CD8-positive, alpha-beta memory T cell (primary cell): ENCODE results near the gene METRN. TPM values are rescaled to one million over a fixed set of nuclear protein-coding genes. Genes with fewer than 3 reads are reported as not detected.

Experiments used
- CTCF ChIA-PET: fragments of 350-600 bp; sonication (Branson Sonifier 250); formaldehyde crosslinking; loops from one replicate; lab custom pipeline; 2021; ENCODE audit warnings: antibody characterized with exemption; lab: Charles Lee
- POLR2A ChIA-PET: fragments of 350-600 bp; sonication (Branson Sonifier 250); formaldehyde crosslinking; loops from one replicate; lab custom pipeline; 2021; ENCODE audit warnings: antibody characterized with exemption; lab: Charles Lee
- DNase-seq, 5 donors: peaks; one replicate each; pipeline versions ENCODE4 v3.0.0 to v3.0.0-alpha.2; 2020 to 2022; ENCODE audit warnings: mixed read lengths in 1 of 5
- H3K27ac ChIP-seq: one replicate; pipeline ENCODE4 v1.7.0; 2013; ENCODE audit warnings: low read depth, mild to moderate bottlenecking, low read length, moderate library complexity
- H3K27me3 ChIP-seq: 2 replicates; pipeline ENCODE4 v1.7.0; 2013; ENCODE audit warnings: low read length, mild to moderate bottlenecking; ENCODE audit not compliant: insufficient read depth, poor library complexity, severe bottlenecking
- H3K36me3 ChIP-seq: 2 replicates; pipeline ENCODE4 v1.7.0; 2013; ENCODE audit warnings: mild to moderate bottlenecking, low read length, moderate library complexity; ENCODE audit not compliant: insufficient read depth
- H3K4me1 ChIP-seq: 2 replicates; pipeline ENCODE4 v1.7.0; 2013; ENCODE audit warnings: mild to moderate bottlenecking, low read length, moderate library complexity; ENCODE audit not compliant: insufficient read depth
- H3K4me3 ChIP-seq: 2 replicates; pipeline ENCODE4 v1.7.0; 2013; ENCODE audit warnings: mild to moderate bottlenecking, low read length
- H3K9me3 ChIP-seq: 2 replicates; pipeline ENCODE4 v1.7.0; 2013; ENCODE audit warnings: mild to moderate bottlenecking, low read length
- H3K27ac Mint-ChIP-seq, 8 donors: one replicate each; pipeline ENCODE4 v1.8.0; 2020 to 2021; ENCODE audit warnings: mixed read lengths in 8 of 8, mild to moderate bottlenecking in 6 of 8, inconsistent platforms in 3 of 8, moderate library complexity in 3 of 8
- H3K27me3 Mint-ChIP-seq, 2 donors: one replicate each; pipeline ENCODE4 v1.8.0; 2020 to 2021; ENCODE audit warnings: mixed read lengths in 2 of 2, mild to moderate bottlenecking in 1 of 2, moderate library complexity in 1 of 2
- H3K36me3 Mint-ChIP-seq, 3 donors: one replicate each; pipeline ENCODE4 v1.8.0; 2020 to 2021; ENCODE audit warnings: mixed read lengths in 3 of 3, inconsistent platforms in 1 of 3, mild to moderate bottlenecking in 1 of 3
- H3K4me1 Mint-ChIP-seq, 3 donors: one replicate each; pipeline ENCODE4 v1.8.0; 2020 to 2021; ENCODE audit warnings: mixed read lengths in 3 of 3, inconsistent platforms in 1 of 3, mild to moderate bottlenecking in 1 of 3
- H3K4me3 Mint-ChIP-seq, 7 donors: one replicate each; pipeline ENCODE4 v1.8.0; 2020 to 2021; ENCODE audit warnings: mixed read lengths in 7 of 7, mild to moderate bottlenecking in 6 of 7, moderate library complexity in 4 of 7, inconsistent platforms in 2 of 7
- H3K9me3 Mint-ChIP-seq, 5 donors: one replicate each; pipeline ENCODE4 v1.8.0; 2020 to 2022; ENCODE audit warnings: mixed read lengths in 5 of 5, mild to moderate bottlenecking in 3 of 5, moderate library complexity in 2 of 5, inconsistent platforms in 1 of 5
- polyA plus RNA-seq: library from polyadenylated mRNA; unstranded; fragments of 300-500 nt; fragmentation: Illumina TruSeq; gene quantifications from one replicate; pipeline ENCODE4 v1.2.3, GENCODE V29; 2021
- total RNA-seq, 2 experiments: library from RNA; stranded (reverse); gene quantifications; one replicate each; pipeline ENCODE4 v1.2.3, GENCODE V29; 2021

The METRN gene
- total and polyA plus RNA-seq, 3 experiments from 2014 or later: 34.8 to 50.3 (median 38.2) TPM

- no peaks in the 10 kb centered on the region for H3K9me3 Mint-ChIP-seq
- no peaks in the 10 kb centered on the region for H3K36me3 ChIP-seq
- no peaks in the 10 kb centered on the region for H3K36me3 Mint-ChIP-seq
- peaks cover 9 to 39% (median 11%) of the 10 kb centered on the region in 3 donors for H3K4me1 Mint-ChIP-seq
- no peak overlapping the region for H3K27ac ChIP-seq
- no peaks in the 10 kb centered on the region for H3K9me3 ChIP-seq
- no peaks in the 10 kb centered on the region for H3K27me3 ChIP-seq
- no peaks in the 10 kb centered on the region for H3K27me3 Mint-ChIP-seq
- H3K4me3 ChIP-seq: no peak overlapping the region
- peak overlapping the region in 2 of 8 donors; percentile 51 to 87 for H3K27ac Mint-ChIP-seq
- no peak for DNase-seq
- ChIA-PET POLR2A (interaction anchor here (0.6 to 5.4 kb wide), 4 partner anchors 9 to 40 kb away, joined by 3 to 53 read pairs (median 10); partner anchors contain the start of genes CIAO3, JMJD8 and METRN), CTCF (interaction anchor here (7.2 to 22.8 kb wide), 2 partner anchors 10 to 12 kb away, joined by 59 to 332 read pairs; partner anchors contain the start of genes CIAO3, HAGHL and METRN)
- H3K4me1 ChIP-seq: peaks cover 30% of the 10 kb centered on the region
- peak overlapping the region in 1 of 7 donors; percentile 81 for H3K4me3 Mint-ChIP-seq
Measured at GRCh38 chr16:724188-725040, 9.5 kb downstream of the METRN start.

DNA sequence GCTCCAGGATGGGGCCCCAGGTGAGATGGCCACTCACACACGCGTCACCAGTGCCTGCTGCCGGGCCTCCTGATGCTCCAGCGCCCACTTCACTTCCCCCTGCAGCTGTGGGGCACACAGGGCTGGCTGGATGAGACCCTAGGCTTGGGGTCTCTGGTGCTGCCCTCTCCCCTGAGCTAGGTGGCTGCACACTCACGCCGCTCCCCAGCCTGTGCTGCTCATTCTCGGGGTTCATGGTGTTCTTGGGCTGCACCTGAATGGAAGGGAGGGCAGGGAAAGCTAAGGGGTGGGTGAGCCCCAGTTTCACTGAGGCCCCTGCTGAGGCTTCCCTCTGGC, 10.1 kb downstream of the METRN start:
- H3K9me3 ChIP-seq: no peaks in the 10 kb centered on the region
- no peak overlapping the region for H3K27ac ChIP-seq
- H3K4me3 ChIP-seq: no peak overlapping the region
- no peaks in the 10 kb centered on the region for H3K36me3 ChIP-seq
- Mint-ChIP-seq H3K36me3 (no peaks in the 10 kb centered on the region), H3K27me3 (no peaks in the 10 kb centered on the region), H3K9me3 (no peaks in the 10 kb centered on the region), H3K4me1 (peaks cover 5 to 33% (median 6%) of the 10 kb centered on the region in 3 donors), H3K4me3 (peak overlapping the region in 2 of 7 donors; percentile 81 to 87), H3K27ac (peak overlapping the region in 5 of 8 donors; percentile 46 to 86 (median 78))
- ChIA-PET CTCF (interaction anchor here (7.2 to 22.8 kb wide), 2 partner anchors 11 kb away, joined by 59 to 332 read pairs; partner anchors contain the start of genes CIAO3, HAGHL and METRN), POLR2A (interaction anchor here (0.6 to 5.4 kb wide), 6 partner anchors 9 to 40 kb away, joined by 3 to 53 read pairs (median 3); partner anchors contain the start of genes JMJD8 and METRN)
- no peak for DNase-seq
- H3K4me1 ChIP-seq: peaks cover 25% of the 10 kb centered on the region
- H3K27me3 ChIP-seq: no peaks in the 10 kb centered on the region

DNA sequence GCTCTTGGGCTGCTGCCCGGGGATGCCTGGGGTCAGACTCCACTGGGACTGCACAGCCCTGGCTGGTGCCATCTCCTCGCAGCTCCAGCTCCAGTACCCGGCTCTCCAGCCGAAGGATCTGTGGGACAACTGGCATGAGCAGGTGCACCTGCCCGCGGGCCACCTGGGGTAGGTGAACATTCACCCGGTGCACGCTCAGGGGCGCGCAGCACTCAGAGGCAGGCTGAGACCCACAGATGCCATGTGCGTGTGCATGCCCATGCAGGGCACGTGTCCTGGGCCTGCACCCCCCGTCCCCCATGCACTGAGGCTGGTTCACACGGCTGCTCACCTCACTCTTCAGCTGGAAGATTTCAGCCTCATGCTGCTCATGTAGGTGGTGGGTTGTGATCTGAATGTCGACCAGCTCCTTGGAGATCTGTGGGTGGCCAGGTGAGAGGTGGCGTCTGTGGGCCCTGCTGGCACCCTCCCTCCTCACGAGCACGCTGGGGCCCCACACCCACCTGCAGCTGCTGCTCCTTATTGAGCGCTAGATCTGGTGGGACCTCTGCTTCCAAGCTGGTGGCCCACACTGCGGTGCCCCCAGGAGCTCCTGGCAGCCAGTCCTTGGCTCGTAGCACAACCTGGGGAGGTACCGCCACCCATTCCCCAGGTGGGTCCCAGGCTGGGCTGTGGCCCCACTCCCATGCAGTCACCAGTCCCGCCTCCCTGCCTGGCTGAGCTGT, 10.7 kb downstream of the METRN start:
- Mint-ChIP-seq H3K4me1 (peaks cover 0 to 28% (median 3%) of the 10 kb centered on the region in 3 donors), H3K9me3 (no peaks in the 10 kb centered on the region), H3K27ac (peak overlapping the region; percentile 12 to 86 (median 57)), H3K27me3 (no peaks in the 10 kb centered on the region), H3K4me3 (peak overlapping the region in 5 of 7 donors; percentile 5 to 87 (median 73)), H3K36me3 (no peaks in the 10 kb centered on the region)
- no peak for DNase-seq
- POLR2A ChIA-PET: interaction anchor here (0.6 to 5.4 kb wide), 7 partner anchors 10 to 62 kb away, joined by 3 to 53 read pairs (median 3); partner anchors contain the start of genes CIAO3, JMJD8, METRN and RPUSD1
- Histone ChIP-seq H3K27ac (no peak overlapping the region), H3K4me1 (peaks cover 18% of the 10 kb centered on the region), H3K9me3 (no peaks in the 10 kb centered on the region), H3K27me3 (no peaks in the 10 kb centered on the region), H3K36me3 (no peaks in the 10 kb centered on the region), H3K4me3 (no peak overlapping the region)
- CTCF ChIA-PET: interaction anchor here (0.8 to 22.8 kb wide), 3 partner anchors 11 to 15 kb away, joined by 8 to 332 read pairs (median 59); partner anchors contain the start of genes CIAO3, HAGHL and METRN

GRCh38 chr16:726188-726437, 11.2 kb downstream of the METRN start:
- Histone ChIP-seq H3K36me3 (no peaks in the 10 kb centered on the region), H3K4me1 (peaks cover 18% of the 10 kb centered on the region), H3K27ac (no peak overlapping the region), H3K9me3 (no peaks in the 10 kb centered on the region), H3K4me3 (no peak overlapping the region), H3K27me3 (no peaks in the 10 kb centered on the region)
- DNase-seq: no peak
- ChIA-PET CTCF (interaction anchor here (0.8 to 22.8 kb wide), 3 partner anchors 10 to 16 kb away, joined by 8 to 332 read pairs (median 59); partner anchors contain the start of genes CIAO3, HAGHL and METRN), POLR2A (interaction anchor here (0.7 to 5.4 kb wide), 4 partner anchors 10 to 30 kb away, joined by 3 to 53 read pairs (median 9); partner anchors contain the start of genes CIAO3 and METRN)
- Mint-ChIP-seq H3K4me1 (peaks cover 0 to 28% (median 3%) of the 10 kb centered on the region in 3 donors), H3K4me3 (peak overlapping the region in 6 of 7 donors; percentile 63 to 87 (median 70)), H3K27me3 (no peaks in the 10 kb centered on the region), H3K9me3 (no peaks in the 10 kb centered on the region), H3K27ac (peak overlapping the region in 3 of 8 donors; percentile 77 to 86 (median 77)), H3K36me3 (no peaks in the 10 kb centered on the region)

GRCh38 chr16:726438-727290, 11.7 kb downstream of the METRN start, which contains the start of the genes CCDC78 and HAGHL:
CCDC78 (minus strand) TSS chr16:726443; CDS start chr16:726367, 76 bp downstream.
HAGHL (plus strand) TSS chr16:727106; CDS start chr16:727510, 404 bp downstream.
- Histone ChIP-seq H3K4me3 (peak within 1 kb of the TSS; percentile 69), H3K4me1 (peaks cover 15% of the 10 kb centered on the region), H3K27me3 (no peaks in the 10 kb centered on the region), H3K9me3 (no peaks in the 10 kb centered on the region), H3K36me3 (no peaks in the 10 kb centered on the region), H3K27ac (peak within 1 kb of the TSS; percentile 73)
- Mint-ChIP-seq H3K9me3 (no peaks in the 10 kb centered on the region), H3K27me3 (no peaks in the 10 kb centered on the region), H3K36me3 (no peaks in the 10 kb centered on the region), H3K4me1 (peaks cover 0 to 28% (median 3%) of the 10 kb centered on the region in 3 donors), H3K4me3 (peak within 1 kb of the TSS; percentile 64 to 87 (median 69)), H3K27ac (peak within 1 kb of the TSS; percentile 12 to 86 (median 64))
- peak; percentile 64 to 81 (median 68) for DNase-seq
- ChIA-PET CTCF (interaction anchor here (0.8 to 22.8 kb wide), 5 partner anchors 9 to 59 kb away, joined by 8 to 332 read pairs (median 59); partner anchors contain the start of genes ANTKMT, CCDC78, CIAO3 and HAGHL), POLR2A (interaction anchor here (0.5 to 5.4 kb wide), 7 partner anchors 11 to 746 kb away, joined by 3 to 53 read pairs (median 3); partner anchors contain the start of genes CIAO3, METRN, STUB1 and WDR24)

DNA sequence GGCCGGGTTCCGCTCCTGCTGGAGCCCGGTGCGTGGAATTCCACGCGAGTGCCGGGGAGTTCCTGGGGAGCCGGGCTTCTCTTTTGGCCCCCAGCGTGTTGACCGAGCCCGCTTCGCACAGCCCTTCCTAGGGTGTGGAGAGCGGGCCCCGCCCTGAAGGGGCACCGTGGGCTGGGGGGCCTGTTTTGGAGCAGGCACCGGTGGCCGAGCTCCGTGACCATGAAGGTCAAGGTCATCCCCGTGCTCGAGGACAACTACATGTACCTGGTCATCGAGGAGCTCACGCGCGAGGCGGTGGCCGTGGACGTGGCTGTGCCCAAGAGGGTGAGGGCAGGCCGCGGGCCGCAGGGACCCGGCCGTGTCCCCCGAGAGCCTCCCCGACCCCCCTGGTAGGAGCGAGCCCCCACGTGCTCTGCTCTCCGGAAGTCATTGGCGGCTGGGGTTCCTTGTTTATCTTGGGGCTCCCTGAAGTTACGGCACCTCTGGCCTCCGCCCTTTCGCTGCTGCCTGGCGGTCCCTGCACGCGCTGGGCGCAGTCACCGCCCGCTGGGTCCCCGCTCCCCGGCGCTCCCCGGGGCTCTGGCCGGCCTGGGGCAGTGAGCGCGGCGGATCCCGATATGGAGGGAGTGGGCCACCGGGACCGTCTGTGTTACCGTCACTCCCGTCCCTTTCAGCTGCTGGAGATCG, 12.5 kb downstream of the METRN start:
- Histone ChIP-seq H3K36me3 (no peaks in the 10 kb centered on the region), H3K27ac (peak overlapping the region; percentile 73), H3K4me3 (peak overlapping the region; percentile 69), H3K4me1 (peaks cover 9% of the 10 kb centered on the region), H3K27me3 (no peaks in the 10 kb centered on the region), H3K9me3 (no peaks in the 10 kb centered on the region)
- Mint-ChIP-seq H3K36me3 (peaks cover 0 to 3% (median 0%) of the 10 kb centered on the region in 3 donors), H3K9me3 (no peaks in the 10 kb centered on the region), H3K4me1 (peaks cover 0 to 22% (median 2%) of the 10 kb centered on the region in 3 donors), H3K27me3 (no peaks in the 10 kb centered on the region), H3K4me3 (peak overlapping the region; percentile 50 to 79 (median 57)), H3K27ac (peak overlapping the region in 3 of 8 donors; percentile 33 to 81 (median 52))
- CTCF ChIA-PET: interaction anchor here (2.4 to 22.8 kb wide), 3 partner anchors 9 to 58 kb away, joined by 11 to 332 read pairs (median 332); partner anchors contain the start of genes ANTKMT, CCDC78, CIAO3 and HAGHL
- peak in 1 of 5 donors; percentile 36 for DNase-seq
- POLR2A ChIA-PET: interaction anchor here (0.5 to 5.4 kb wide), 9 partner anchors 8 to 745 kb away, joined by 3 to 53 read pairs (median 3); partner anchors contain the start of genes CIAO3, METRN, STUB1 and WDR24
